Bronchial epithelial cell (primary cell): ENCODE results near the gene BUB3. TPM values are rescaled to one million over a fixed set of nuclear protein-coding genes. Genes with fewer than 3 reads are reported as not detected.

Experiments
- DNase-seq: peaks from one replicate; pipeline ENCODE4 v3.0.0-alpha.2; 2010; ENCODE audit warnings: low read depth
- FAIRE-seq: peaks from 2 replicates; lab custom pipeline; 2011; peaks lifted over from hg19 to GRCh38; lab: Jason Lieb, UNC
- H3K27me3 ChIP-seq: 2 replicates; pipeline ENCODE4 v1.5.1; 2011; ENCODE audit warnings: low read length; ENCODE audit not compliant: control insufficient read depth, insufficient read depth
- H3K36me3 ChIP-seq: 2 replicates; pipeline ENCODE4 v1.5.1; 2011; ENCODE audit warnings: low read length; ENCODE audit not compliant: control insufficient read depth, insufficient read depth
- H3K4me3 ChIP-seq: 2 replicates; pipeline ENCODE4 v1.5.1; 2011; ENCODE audit warnings: mild to moderate bottlenecking, low read depth, low read length, control low read depth
- total RNA-seq: library from RNA; depleted of rRNA; stranded (reverse); fragments of >200 nt; gene quantifications from 2 replicates; pipeline ENCODE4 v1.2.1, GENCODE V29; 2014
- TF ChIP-seq, protein P1 (sequence below): IDR thresholded peaks from 2 replicates; pipeline ENCODE4 v1.5.1; 2011; ENCODE audit warnings: mild to moderate bottlenecking, moderate library complexity, low read length, control low read depth, inconsistent platforms; ENCODE audit not compliant: insufficient read depth, severe bottlenecking

The BUB3 gene, protein sequence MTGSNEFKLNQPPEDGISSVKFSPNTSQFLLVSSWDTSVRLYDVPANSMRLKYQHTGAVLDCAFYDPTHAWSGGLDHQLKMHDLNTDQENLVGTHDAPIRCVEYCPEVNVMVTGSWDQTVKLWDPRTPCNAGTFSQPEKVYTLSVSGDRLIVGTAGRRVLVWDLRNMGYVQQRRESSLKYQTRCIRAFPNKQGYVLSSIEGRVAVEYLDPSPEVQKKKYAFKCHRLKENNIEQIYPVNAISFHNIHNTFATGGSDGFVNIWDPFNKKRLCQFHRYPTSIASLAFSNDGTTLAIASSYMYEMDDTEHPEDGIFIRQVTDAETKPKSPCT
- 143 and 179 TPM in 2 replicates for total RNA-seq

DNA sequence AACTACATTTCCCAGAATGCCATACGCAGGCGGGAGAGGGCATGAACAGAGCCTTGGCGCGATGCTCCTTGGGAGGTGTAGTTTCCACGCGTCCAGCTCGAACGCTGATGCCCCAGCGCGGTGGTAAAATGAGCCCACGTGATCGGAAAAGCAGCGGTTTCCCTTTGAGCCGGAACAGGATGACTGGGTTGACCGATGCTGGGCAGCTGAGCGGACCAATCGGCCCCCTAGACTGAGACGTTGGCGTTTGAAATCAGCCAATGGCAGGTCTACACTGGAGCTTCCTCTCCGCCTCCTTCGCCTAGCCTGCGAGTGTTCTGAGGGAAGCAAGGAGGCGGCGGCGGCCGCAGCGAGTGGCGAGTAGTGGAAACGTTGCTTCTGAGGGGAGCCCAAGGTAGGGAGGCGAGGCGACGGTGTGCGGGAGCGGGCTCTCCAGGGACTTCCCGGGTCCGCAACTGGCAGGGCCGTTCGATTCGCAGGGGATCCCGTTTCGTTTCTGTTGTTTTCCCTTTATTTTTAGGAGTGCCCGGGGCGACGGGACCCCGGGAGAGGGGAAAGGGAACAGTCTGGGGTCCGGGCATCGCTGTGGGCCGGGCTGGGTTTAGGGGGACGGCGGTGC is at the start of gene BUB3:
TSS of gene BUB3 (plus strand) at position 311 of the 619 bp plus-strand sequence. CDS start 516 bp downstream, outside the sequence.
- H3K4me3 ChIP-seq = peak within 1 kb of the TSS; percentile 77
- DNase-seq (peak; percentile 99), FAIRE-seq (peak; percentile 98)
- peaks cover 6% of the 10 kb centered on the region for H3K36me3 ChIP-seq
- peaks cover 6% of the 10 kb centered on the region for H3K27me3 ChIP-seq
- TF ChIP-seq, protein P1, sequence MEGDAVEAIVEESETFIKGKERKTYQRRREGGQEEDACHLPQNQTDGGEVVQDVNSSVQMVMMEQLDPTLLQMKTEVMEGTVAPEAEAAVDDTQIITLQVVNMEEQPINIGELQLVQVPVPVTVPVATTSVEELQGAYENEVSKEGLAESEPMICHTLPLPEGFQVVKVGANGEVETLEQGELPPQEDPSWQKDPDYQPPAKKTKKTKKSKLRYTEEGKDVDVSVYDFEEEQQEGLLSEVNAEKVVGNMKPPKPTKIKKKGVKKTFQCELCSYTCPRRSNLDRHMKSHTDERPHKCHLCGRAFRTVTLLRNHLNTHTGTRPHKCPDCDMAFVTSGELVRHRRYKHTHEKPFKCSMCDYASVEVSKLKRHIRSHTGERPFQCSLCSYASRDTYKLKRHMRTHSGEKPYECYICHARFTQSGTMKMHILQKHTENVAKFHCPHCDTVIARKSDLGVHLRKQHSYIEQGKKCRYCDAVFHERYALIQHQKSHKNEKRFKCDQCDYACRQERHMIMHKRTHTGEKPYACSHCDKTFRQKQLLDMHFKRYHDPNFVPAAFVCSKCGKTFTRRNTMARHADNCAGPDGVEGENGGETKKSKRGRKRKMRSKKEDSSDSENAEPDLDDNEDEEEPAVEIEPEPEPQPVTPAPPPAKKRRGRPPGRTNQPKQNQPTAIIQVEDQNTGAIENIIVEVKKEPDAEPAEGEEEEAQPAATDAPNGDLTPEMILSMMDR = peak; percentile 12

DNA sequence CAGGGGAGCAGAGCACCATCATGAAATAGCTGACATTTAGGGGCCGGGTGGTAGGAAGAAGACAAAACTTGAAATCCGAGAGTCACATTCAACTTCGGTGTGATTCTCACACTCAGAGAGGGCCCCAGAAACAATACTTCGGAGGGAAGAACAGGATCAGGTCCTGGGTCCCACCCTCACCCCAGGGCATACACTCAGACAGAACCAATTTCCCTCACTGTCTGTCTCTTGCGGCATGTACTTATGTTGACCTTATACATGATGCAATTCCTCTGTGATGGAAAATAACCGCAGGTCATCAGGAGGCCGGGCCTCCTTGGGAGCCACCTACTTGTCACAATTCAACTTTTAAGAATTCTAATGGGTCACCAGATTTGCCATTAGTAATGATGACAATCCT is 44.7 kb upstream of the BUB3 start:
- TF ChIP-seq, protein P1 = no peak
- no peak for FAIRE-seq
- Histone ChIP-seq H3K36me3 (no peaks in the 10 kb centered on the region), H3K4me3 (no peak overlapping the region), H3K27me3 (peaks cover 2% of the 10 kb centered on the region)
- DNase-seq = peak; percentile 58

DNA sequence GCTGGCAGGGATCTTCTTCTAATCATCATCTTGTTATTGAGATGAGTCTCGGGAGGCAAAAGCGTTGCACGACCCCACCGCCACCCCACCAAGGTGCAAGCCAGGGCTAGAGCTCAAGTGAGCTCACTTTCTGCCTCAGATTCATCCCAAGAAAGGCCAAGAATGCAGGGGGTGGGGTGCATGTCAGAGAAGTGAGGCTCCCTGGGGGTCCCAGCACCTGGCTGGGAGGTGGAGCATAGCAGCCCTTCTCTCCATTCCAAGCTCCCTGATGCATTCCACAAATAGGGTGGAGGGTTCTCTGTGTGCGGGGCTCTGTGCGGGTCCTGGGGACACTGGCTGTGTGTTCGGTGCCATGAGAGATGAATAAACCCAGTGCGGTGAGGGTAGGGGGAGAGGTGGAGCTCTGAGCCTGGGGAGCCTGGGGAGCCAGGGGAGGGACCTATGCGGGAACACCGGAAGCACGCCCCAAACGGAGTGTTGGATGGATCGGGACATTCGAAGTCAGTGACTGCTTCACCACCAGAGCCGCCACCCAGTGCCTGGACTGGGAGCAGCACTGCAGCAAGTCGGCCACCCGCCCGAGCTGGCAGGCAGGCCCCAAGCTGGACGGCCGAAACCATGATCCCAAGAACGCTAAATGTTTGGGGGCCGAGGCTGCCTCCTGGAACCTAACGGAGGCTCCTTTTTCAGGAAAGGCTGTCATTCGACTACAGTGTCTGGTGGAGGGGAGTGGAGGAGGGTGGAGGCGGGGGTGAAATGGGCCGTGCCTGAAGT is 36.4 kb upstream of the BUB3 start:
- peaks cover 4% of the 10 kb centered on the region for H3K27me3 ChIP-seq
- H3K4me3 ChIP-seq = no peak overlapping the region
- no peak for DNase-seq
- TF ChIP-seq, protein P1 = peak; percentile 19
- FAIRE-seq = no peak
- no peaks in the 10 kb centered on the region for H3K36me3 ChIP-seq

DNA sequence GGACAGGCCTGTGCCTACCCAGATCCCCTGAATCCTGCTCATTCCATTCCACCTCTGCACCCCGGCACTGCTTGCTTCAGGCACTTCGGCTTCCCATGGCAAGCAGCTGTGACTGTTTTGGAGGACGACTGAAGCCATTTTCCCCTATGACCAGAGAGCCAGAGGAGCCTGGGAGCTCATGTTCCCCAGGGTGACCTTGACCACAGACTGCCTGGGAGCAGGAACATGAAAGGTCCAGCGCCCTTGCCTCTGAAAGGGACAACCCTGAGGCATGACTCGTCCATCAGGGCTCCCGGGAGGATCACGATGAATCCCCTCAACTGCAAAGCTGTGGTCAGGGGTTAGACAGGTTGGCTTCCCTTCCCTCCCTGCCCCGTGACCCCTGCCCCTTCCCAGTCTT is 35.1 kb upstream of the BUB3 start:
- Histone ChIP-seq H3K27me3 (peaks cover 4% of the 10 kb centered on the region), H3K4me3 (no peak overlapping the region), H3K36me3 (no peaks in the 10 kb centered on the region)
- FAIRE-seq (no peak), DNase-seq (no peak)
- TF ChIP-seq, protein P1 = no peak

DNA sequence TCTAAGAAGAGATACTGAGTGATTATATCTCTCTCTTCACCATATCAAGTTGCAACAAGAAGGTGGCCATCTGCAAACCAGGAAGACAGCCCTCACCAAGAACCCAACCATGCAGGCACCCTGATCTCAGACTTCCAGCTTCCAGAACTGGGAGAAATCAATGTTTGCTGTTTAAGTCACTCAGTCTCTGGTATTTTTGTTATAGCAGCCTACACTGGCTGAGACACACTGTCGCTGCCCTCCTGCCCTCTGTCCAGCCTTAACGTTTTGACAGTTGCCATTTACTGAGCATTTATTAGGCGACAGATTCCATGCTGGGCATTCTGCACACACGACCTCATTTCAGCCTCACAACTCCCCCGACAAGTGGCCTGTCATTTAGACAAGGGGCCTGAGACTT is 28.0 kb upstream of the BUB3 start:
- Histone ChIP-seq H3K4me3 (no peak overlapping the region), H3K27me3 (peaks cover 3% of the 10 kb centered on the region), H3K36me3 (no peaks in the 10 kb centered on the region)
- TF ChIP-seq, protein P1 = no peak
- FAIRE-seq (no peak), DNase-seq (no peak)
